ENCODE results near the gene HAPSTR1.
A peak's percentile ranks its signal among the peaks of the same experiment; 100 is the strongest.

The HAPSTR1 gene

DNA sequence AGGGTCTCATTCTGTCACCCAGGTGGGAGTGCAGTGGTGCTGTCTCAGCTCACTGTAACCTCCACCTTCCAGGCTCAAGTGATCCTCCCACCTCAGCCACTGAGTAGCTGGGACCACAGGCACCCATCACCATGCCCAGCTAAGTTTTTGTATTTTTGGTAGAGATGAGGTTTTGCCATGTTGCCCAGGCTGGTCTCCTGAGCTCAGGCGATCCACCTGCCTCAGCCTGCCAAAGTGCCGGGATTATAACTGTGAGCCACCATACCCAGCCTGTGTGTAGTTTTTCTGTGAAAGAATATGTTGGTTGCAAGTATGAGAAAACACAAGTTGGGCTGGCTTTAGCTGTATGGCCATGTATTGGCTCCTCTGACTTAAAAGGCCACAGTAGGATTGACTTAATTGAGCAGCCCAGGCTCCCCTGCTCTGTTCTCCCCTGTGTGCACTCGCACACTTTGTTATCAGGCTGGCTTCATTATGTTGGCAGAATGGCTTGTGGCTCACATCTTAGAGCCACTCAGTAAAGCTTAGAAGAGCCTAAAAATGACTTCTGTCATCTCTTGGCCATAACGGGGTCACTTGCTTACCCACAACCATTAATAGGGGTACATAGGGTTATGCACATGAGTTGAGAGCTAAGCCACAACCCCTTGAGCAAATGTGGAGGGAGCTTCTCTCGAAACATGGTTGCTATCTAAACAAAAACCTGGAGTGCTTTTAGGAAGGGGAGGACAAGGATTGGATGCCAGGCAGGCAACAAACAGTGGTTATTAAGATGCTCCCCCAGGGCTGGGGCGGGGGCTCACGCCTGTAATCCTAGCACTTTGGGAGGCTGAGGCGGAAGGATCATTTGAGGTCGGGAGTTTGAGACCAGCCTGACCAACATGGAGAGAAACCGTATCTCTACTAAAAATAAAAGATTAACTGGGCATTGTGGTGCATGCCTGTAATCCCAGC lies 6.1 kb downstream of the HAPSTR1 start:
- DNase-seq: no peak

DNA sequence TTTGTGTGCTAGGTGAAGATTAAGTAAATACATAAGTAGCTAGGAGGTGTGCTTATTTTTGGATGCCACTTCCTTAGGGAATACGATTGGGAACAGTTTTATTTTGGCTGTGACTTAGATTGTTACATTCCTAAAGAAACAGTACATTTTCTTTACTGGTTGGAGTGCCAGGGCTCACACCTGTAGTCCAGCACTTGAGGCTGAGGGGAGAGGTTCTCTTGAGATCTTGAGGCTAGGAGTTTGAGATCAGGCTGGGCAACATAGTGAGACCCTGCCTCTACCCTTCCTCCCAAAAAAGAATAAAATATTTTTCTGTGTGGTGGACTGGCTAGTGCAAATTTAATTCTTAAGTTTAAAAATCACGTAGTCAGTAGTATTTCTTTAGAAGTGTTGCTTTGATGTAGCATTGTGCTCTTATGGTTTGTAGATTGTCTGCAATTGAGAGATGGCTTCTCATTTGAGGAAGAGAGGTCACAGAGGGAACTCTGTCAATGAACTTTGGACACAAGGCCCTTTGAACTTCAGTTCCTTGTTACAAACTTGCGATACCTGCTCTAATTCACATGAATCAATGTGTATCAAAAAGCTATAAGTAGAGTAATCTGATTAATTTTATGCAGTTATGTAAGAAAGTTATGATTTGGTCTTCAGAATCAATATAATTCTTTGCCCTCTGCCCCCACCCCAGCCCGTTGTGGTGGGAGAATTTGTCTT lies 7.1 kb downstream of the HAPSTR1 start:
- no peak for DNase-seq

DNA sequence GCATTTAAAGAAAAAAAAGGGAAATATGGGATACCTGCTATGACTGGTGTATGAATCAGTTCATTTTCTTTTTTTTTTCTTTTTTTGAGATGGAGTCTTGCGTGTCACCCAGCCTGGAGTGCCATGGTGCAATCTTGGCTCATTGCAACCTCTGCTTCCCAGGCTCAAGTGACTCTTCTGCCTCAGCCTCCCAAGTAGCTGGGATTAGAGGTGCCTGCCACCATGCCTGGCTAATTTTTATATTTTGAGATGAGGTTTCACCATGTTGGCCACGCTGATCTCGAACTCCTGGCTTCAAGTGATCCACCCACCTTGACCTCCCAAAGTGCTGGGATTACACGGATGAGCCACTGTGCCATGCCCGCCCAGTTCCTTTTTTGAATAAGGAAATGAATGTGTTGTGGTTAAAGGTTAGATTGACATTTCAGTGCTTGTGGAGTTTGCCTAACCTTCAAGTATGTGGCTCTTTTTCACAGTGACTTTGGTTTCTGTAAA lies 7.7 kb downstream of the HAPSTR1 start:
- DNase-seq: no peak

DNA sequence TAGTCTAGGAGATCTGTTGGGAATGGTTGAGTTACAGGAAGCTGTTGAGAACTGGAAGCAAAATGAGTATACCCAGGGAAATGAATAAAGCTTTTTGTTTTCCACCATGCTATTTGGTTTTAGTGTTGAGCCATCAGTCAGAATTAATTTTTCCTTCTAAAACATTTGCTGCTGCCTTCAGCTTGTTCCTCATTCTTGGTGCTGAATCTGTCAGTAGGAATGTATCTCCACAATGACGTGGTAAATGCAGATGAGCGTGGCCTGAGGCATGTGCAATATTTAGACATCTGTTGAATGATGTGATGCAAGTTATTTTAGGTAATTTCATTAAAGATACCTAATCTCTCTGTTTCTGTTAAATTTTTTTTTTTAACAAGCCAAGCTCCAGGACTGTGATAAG lies 10.9 kb downstream of the HAPSTR1 start:
- DNase-seq: no peak

DNA sequence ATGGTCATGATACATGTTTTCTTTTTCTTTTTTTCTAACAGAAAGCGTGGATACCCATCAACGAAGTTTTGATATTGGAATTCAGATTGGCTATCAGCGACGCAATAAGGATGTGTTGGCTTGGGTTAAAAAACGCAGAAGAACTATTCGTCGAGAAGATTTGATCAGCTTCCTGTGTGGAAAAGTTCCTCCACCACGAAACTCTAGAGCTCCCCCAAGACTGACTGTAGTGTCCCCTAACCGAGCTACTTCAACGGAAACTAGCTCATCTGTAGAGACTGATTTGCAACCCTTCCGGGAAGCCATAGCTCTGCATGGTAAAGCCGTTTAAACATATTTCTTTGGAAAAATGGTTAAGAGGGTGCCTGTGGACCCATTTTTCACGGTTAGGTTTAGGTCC lies 11.5 kb downstream of the HAPSTR1 start:
- DNase-seq: no peak

DNA sequence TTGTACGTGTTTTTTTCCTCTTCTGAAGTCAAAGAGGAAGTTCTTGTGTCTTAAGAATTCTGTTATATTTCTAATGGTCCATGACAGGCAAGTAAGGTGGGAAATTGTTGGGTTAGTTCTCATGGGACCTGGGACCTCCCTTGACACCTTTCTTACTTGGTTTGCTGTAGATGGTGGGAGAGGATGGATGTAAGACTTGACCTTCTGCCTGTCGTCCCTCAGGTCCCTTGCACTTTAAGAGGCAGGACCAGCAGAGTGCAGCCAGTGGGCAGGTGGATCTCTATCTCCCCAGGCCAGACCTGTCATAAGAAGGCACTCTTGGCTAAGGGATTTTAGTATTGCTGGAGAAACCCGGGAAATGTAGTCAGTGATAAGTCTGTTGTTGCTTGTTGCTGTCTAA lies 12.1 kb downstream of the HAPSTR1 start:
- DNase-seq: no peak

DNA sequence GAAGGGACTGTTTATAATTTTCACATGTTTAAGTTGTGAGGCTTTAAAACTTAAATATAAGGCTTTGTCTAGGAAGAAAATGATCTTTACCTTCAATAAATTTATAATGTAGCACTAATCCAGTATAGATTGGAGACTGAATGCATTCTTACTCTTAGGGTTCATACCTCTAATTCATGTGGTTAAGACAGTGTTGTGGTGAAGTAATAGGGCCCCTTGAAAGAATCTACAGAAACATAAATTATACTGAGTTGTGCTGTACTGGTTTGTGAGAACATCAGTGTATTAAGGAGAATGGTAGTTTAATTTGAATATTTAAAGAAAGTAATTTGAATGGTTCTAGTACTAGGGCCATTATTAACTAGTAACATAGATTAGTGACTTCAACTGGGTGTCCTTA lies 13.7 kb downstream of the HAPSTR1 start:
- DNase-seq: no peak

DNA sequence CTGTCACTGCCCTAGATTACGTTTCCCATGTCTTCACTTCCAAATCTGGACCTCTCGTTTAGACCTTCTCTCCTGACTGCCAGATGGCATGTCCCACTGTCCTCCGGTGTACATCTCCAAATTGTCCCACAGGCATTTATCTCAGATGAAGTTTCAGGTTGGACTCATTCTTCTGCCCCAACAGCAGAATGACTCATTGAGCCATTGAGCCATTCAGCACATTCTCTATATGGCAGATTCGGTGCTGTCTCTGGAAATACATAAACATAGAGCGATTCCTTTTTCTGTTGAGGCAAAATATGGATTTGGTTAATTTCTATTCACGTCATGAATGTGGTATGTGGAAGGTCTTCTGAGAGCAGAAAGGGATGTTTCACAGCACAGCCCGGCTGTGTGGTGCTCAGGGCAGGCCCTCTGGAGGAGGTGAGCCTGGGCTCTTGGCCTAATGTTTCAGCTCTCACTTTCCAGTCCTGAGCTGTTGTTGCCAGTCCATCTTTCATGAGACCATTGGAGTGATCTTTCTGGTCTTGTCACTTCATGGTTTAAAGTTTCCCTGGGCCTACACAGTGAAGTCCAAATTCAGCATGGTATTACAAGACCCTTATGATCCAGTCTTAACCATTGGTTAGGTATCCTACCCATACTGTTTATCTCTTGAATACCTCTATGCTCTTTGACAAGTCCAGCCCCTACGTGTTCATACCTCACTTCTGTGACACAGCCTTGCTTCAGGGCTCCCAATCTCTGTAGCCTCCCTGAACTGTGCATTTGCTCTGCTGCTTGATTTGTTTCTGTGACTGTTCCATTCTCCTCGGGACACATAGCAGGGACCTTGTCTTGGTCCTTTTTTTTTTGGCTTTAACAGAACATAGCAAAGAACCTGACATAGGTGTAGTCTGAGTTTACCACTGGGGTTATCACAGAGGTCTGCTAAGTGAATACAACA lies 15.9 kb downstream of the HAPSTR1 start:
- no peak for DNase-seq

DNA sequence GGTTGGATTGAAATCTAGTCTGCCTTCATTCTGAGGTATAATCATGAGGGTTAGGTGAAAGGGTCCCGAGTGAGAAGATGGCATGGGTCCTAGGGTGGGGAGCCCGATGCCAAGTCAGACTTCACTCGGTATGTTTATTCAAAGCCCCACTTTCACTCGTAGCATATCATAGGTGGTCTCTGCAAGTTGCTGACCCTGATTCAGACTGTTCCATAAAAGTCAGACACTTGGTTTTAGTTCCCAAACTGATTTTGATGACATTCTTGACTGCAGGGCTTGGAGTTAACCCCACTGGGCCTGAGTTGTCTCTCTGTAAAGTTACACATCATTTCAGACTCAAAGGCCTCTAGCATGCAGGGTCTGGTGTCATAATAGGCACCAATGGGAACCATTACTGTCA lies 17.8 kb downstream of the HAPSTR1 start:
- DNase-seq: no peak

DNA sequence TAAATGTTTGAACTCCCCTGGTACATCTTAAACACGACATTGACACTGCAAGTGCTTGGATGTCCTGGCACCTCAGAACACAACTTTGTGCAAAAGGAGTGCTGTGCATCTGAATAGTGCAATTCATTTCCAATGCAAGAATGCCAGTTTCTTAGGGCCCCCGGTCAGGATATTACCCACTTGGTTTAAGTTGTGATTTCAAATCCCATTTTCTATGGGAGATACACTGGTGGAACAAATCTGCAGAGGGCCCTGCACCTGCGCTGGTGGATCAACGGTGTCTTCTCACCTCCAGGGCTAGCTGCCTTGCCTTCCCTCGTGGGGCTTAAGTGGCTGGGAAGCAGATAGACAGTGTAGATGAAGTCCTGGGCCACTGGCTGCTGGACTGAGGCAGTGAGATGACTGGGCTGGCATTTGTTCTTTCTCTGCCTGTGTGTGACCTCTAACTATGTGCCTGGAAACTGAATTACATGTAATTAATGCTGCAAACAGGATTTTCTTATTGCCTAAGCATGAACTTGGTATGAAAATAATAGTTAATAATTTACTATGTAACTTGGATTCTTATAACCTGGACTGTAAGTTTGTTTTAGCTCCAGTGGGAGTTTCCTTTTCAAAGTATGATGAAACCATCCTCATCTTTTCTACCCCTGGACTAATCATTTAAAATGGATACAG lies 20.9 kb downstream of the HAPSTR1 start:
- no peak for DNase-seq

DNA sequence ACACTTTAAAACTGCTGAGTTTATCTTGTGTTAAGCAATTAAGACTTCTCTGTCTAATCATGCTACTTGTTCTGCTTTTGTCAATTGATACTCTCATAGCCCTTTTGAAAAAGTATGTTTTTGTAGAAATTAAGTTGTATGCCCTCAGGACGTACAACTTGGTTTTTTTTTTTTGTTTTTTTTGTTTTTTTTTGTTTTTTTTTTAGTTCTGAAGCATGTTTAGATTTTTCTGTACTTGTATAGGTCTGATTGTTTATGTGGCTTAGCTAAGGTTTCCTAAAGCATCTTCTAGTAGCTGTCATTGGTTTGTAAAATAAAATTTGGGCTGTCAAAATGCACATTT lies 21.4 kb downstream of the HAPSTR1 start:
- DNase-seq: no peak

DNA sequence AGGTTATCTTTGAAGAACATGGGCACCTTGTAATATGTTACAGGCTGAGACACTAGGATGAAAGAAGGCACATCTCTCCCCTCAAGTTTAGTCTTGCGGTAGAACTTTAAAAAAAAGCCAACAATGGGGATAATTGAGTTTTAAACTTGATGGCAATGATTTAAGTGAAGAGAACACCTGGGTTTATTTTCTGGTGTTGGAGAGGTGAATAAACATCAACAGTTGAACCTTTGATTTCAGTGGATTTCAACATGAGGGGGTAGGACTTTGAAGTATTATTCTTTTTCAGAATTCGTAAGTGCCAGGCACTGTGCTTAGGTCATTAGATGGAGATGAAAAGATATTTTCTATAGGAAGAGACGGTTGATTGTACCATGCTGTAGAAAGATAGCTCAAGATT lies 22.3 kb downstream of the HAPSTR1 start:
- no peak for DNase-seq

DNA sequence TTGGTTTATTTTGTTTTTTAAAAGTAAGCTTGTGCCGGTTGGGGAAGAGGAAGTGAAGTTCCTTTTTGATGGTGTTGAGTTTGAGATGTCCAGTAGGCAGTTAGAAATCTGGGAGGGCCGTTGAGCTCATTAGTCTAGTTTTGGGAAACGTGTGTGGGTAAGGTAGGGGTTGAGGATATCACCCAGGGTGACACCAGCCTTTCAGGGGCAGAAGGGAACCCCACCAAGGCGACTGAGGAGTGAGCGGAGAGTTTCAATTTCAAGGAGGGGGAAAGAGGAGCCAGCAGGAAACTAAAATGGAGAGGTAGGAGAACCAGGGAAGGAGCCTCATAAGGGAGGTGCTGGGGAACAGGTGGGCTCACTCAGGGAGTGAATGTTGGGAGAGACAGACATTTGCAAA lies 22.7 kb downstream of the HAPSTR1 start:
- no peak for DNase-seq

DNA sequence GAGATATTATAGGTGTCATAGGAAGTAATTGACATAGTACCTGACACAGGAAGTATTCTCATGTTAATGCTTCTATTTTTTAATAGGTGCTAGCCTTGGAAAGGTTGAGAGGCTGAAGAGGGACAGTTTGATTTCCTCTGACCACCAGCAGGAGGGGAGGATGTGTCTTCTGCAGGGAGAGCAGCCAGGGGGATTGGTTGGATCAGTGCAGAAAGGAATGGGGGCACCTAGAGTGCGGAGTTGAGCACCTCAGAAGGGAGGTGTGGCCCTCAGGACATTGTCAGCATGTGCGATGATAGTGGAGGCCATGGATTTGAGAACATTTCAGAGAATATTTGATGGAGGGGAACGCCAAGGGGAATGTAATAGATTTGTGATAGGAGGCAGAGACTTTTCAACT lies 23.4 kb downstream of the HAPSTR1 start:
- no peak for DNase-seq

DNA sequence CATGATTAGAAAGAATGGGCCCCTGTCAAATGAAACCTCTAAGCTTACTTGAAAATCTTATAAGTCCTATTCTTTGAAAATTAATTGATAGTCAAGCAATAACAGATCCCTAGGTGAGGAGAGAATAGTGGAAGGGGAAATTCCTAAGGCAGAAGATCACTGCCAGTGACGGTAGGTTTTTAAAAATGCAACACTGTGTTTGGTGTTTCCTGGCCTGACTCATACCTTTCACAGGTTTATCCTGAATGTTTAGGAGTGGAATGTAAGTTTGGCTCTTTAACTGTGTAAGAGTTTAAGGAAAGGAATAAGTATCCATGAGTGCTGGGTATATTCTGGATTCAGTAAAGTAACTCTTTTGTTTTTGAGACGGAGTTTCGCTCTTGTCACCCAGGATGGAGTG lies 23.8 kb downstream of the HAPSTR1 start:
- DNase-seq: no peak

DNA sequence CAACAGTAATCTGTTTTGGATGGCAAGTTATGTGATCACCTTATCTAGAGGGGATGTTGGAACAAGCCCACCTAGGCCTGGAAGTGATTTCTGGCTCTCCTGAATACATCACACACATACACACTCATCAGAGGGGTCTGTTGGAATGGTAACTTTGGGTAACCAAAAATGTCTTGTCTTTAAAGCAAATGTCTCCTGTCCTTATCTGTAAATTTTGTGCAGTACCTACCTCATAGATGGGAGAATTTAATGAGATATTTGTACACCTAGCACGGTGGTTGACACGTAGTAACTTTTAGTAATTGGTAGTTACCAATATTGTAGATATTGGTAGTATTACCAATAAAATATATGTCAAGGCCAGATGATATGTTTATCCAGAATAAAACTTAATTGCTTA lies 24.7 kb downstream of the HAPSTR1 start:
- DNase-seq: no peak

DNA sequence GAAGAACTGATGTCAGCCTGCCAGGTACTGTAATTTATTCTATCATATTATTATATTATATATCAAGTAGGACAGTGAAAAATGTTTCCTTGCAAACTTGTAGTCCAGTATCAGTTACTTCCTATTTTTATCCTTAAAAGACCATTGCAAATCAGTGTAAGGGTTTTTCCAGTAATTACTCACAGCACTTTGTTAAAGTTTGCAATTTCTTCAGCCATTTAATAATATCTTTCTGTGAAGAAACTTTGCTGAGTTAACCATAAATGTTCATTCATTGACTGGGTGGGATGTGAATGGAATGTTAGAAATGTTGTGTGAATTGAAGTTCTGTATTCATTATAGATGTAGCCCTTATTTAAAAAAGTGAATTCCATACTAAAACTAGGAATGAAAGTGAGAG lies 26.7 kb downstream of the HAPSTR1 start:
- no peak for DNase-seq

DNA sequence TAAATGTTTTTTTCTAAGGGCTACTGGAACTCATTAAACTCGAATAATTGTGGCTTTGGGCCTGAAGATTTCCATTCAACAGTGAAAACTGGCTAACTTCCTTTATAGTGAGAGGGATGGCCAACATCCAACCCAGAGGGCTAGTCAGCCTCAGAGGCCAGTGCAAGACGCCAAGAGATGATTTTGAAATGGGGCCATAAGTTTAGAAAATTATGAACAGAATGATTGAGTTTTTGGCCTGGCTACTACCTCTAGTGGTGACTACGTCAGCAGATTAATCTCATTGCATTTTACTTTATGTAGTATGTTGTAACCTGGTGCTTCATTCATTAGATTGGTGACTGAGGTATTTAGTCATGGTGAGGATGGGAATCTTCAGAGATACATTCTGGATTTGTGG lies 28.4 kb downstream of the HAPSTR1 start:
- no peak for DNase-seq

DNA sequence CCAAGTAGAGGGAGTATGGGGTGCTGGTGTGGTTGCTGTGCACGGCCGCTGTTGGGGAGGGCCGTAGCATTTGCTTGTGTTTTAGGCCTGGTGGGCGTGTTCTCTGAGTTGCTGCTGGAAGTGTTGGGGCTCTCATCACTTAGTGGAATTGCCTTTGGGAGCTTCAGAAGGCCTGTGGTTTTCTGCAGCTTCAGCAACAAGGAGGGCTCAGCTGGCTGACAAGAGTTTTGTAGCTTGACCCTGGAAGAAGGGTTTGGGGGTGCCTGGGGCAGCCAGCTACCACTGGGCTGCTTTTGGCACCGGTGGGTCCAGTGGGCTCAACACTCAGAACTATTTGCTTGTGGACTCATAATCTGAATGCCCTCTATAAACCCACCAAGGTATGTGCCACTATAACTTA lies 30.9 kb downstream of the HAPSTR1 start:
- no peak for DNase-seq

DNA sequence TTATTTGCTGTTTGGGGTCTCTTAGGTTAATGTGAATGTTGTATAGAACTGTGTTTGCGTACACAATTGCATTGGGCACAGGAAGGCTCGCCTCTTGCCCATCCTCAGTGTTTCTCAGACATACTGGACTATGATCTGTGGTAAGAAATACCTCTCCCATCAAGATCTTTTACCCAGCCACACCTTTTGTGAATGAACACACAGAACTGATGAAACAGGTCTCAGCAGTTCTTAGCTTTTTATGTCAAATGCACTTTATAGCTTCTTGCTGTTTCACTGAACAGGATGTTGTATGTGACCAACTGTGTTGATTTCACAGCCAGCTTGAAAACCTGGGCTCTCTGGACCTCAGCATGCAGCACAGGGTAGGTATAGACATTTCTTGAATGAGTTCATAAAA lies 31.5 kb downstream of the HAPSTR1 start:
- DNase-seq: no peak

DNA sequence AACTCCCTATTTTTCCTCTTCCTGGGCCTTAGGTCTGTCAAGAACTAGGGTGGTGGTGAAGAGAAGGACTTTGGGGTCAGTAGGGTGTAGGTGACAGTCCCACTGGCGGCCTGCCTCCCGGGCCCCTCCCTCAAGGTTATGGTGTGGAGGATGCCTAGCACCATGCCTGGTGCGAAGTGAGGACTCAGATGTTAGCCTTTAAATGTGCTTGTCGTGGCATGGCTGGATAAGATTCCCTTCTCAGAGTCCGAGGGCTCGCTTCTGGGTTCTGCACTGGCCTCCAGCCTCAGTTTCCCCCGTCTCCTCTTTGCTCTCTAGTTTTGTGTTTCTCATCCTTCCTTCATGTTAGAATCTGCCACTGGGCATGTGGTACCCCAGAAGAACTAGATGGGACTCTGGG lies 32.0 kb downstream of the HAPSTR1 start:
- DNase-seq: no peak

DNA sequence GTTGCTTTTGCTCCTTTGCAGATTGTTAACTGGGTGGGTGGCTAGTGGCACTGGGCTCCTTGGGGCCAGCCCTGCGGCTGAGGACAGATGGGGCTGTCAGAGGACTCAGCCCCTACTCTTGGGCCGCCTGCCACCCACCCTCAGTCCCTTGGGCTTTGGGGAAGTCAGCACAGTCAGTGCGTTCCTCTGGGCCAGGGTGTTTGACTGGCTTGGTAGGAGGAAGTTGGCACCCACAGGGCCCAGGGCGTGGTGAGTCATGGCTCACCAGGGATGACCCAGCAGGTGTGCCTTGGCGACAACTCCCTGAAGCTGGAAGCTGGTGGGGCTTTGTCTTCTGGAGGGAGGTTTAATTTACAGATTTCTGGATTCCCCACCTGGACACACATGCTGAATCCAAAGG lies 32.4 kb downstream of the HAPSTR1 start:
- peak; percentile 20 for DNase-seq

DNA sequence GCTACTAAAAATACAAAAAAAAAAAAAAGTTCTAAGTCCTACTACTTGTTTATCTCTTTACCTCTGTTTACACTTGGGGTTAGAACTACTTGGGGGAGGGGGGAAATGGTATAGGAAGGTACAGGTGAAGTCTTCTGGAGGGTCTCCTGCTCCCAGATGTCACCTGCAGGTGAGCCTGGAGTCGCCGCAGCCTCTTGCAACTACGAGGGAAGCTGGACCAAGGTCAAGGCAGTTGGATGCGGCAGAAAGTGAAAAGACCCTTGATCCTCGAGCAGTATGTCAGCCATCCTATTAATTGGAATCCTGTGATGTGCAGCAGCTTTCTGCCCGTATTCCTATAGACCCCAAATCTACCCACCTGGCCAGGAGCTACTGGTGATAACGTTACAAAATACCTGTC lies 33.0 kb downstream of the HAPSTR1 start:
- DNase-seq: no peak
